HG03196 (cell line): ENCODE results near the gene STX17.
A peak's percentile ranks its signal among the peaks of the same experiment; 100 is the strongest.

Source experiments
- ATAC-seq: cut with Tn5 transposase; IDR thresholded peaks from one replicate; pipeline ENCODE4 v1.9.1; 2021; ENCODE audit not compliant: unreplicated experiment

STX17 gene

DNA sequence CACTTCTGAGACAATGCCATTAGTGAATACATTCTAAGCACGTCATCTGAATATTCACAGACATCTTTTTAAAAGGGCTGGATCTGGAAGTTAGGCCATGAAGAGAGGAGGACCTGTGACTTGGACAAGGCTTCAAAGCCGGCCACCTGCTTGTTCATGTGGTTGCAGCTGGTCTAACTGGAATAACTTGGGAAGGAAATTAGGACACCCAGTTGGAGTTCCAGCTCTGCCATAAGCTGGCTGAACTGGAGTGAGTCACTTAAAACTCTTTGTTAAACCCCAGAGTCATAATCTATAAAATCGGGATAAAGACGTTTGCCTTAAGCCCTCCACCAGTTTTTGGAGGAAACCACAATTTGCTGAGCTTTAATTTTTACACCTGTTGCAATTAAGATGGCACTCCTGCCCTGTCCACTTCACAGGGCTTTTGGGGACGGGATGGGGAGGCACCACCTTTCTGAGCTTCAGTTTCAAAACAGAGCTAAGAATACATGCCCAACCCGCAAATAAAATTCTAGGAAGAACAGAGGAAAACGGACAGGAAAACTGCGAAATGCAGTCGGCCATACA is 536 bp upstream of the STX17 start:
- peak; percentile 1 for ATAC-seq

DNA sequence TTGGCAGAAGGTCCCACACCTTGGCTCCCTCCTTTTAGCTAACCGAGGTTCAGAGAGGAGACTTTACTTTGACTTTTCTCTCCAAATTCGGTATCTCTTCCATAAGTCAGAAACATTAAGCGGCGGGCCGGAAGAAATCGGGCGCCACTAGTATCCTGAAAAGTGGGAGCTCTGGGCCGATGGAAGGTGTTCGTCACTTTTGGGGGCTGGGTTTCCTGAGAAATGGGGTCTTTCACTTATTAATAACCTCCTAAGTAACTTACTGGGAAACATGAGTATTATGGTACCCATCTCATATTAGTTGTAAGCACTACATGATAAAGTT is 716 bp downstream of the STX17 start:
- ATAC-seq = no peak

- no peak for ATAC-seq
Measured at GRCh38 chr9:99911600-99911999, 5.1 kb downstream of the STX17 start.

DNA sequence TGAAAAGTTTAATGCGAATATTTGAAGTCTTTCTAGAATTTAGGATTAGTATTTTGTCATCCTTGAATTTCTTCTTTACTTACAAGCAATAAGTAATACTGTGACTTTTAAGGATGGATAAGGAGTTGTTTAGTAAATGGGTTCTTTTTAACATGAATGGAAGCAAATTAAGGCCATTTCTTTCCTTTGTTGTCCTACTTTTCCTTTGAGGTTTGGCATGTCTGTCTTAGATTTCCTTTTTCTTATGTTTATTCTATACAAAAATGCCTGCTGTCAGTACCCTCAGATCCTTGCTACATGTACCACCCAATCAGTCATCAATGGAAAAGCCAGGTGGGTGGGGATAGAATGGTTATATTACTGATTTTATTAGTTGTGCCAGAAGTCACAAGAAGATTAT is 10.2 kb downstream of the STX17 start:
- ATAC-seq = no peak

GRCh38 chr9:99918134-99918533 is 11.7 kb downstream of the STX17 start:
- no peak for ATAC-seq

GRCh38 chr9:99919930-99920329 is 13.5 kb downstream of the STX17 start:
- no peak for ATAC-seq

DNA sequence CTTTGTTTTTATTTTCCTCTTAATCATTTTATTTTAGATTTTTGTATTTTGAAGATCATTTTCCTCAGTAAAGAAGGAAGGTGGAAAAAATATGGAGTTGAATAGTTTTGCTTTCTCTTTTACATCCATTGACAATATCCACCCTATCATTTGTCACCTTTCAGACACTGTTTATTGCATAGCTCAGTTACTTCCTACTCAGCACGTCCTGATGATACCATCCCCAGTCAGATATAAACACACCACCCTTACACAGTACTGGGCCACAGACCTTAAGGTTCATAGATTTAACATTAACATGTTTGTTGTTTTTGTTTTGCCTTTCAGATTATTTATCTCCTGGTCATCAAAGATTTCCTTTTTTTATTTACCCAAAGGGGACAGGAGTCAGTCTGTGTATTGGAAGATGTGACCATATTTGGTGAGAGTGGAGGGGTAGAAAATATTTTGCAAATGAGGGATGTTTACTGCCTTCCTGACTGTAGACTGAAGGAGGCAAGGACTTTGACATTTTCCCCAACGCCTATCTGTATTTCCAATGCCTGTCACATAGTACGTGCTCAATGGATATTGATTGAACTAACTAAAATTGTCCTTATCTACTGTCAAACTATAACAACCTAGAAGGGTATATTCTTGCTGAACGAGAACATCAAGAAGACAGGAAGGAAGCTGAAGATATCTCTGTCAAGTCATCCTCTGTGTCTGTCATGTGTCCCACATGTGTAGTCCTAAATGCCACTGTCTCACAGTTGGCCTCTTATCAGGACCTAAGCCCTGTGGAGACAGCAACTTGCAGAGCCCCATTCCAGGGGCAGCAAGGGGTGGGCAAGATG is 15.6 kb downstream of the STX17 start:
- ATAC-seq = no peak

DNA sequence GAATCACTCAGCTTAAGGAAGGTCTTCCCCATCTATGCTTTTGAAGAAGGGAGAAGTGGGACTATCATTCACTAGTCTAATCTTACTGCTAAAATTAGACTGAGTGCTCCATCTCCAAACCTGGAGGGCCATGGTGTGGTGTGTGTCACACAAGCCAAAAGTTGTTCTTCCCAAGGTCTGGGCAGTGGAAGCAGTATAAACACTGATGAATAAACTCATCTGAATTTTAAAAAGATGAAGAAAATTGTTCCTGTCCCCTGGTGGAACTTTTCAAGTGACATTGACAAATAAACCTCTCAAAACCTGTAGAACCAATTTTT is 16.2 kb downstream of the STX17 start:
- ATAC-seq = no peak

DNA sequence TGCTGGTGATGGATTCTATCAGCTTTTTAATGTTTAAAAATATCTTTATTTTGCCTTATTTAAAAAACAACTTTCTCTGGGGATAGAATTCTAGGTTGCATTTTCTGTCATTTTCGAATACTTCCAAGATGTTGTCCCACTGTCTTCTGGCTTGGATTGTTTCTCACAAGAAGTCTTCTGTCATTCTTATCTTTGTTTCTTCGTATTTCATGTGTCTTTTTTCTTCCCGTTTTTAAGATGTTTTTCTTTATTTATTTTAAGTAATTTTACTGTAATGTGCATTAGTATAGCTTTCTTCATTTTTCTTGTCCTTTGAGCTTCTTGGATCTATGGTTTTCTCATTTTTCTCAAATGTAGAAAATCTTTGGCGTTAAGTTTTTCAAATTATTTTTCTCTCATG is 19.1 kb downstream of the STX17 start:
- ATAC-seq = no peak

GRCh38 chr9:99929652-99930051 is 23.2 kb downstream of the STX17 start:
- ATAC-seq = no peak

DNA sequence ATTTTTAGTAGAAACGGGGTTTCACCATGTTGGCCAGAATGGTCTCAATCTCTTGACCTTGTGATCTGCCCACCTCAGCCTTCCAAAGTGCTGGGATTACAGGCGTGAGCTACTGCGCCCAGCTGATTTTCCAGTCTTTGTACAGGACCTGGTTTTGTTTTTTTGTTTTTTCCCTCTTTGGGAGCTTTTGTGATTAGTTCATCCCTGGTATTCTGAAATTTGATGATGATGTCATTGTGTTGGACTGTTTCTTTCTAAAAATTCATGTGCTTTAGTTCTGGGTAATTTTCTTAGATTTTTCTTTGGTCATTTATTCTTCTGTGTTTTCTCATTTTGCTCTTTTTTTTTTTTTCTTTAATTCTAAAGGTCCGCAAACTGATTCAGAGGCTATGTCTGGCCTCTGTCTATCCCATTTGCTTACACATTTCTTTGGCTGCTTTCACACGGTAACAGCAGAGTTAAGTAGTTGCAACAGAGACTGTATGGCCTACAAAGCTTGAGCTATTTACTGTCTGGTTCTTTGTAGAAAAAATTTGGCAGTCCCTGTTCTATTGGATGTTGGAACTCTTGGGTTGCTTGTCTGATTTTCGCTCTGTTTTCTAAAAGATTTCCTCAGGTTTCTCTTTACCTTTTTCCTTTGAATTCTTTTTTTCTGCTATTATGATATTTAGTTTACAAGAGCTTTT is 24.8 kb downstream of the STX17 start:
- no peak for ATAC-seq

DNA sequence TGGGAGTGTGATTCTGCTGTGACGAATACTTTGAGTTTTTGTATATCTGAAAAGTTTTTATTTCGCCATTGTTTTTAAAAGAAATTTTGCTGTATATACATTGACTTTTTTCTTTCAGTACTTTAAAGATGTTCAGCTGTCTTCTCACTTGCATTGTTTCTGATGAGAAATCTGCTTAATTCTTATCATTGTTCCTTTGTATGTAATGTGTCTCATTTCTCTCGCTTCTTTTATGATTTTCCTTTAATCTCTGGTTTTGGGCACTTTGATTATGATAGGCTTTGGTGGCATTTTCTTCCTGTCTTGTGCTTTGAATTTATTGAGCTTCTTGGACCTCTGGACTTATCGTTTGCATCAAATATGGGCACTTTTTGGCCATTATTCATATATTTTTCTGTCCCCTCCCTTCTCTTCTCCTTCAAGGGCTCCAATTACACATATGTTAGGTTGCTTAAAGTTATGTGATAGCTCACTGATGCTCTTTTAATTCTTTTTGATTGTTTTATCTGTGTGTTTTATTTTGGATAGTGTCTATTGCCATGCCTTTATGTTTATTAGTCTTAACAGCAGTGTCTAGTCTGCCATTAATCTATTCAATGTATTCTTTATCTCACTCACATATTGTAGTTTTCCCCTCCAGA is 30.6 kb downstream of the STX17 start:
- no peak for ATAC-seq

GRCh38 chr9:99947395-99947794 is 40.9 kb downstream of the STX17 start:
- no peak for ATAC-seq

- no peak for ATAC-seq
Measured at GRCh38 chr9:99948482-99948881, 42.0 kb downstream of the STX17 start.

DNA sequence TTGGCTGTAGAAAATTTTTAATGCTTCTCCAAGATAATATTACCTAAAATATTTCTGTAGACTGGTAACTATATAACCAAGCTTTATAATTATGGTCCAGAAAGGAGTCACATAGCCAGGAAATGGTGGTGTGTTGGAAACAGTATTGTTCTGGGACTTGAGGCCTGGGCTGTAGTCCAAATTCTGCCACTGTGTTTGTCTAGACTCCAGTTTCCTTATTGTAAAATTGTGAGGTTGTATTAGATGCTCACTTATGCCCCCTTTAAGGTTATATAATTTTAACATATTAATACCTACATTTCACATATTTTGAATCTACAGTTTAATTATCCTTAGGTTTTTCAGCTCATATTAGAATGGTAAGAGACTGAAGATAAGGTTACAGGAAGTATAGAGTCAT is 42.4 kb downstream of the STX17 start:
- no peak for ATAC-seq

DNA sequence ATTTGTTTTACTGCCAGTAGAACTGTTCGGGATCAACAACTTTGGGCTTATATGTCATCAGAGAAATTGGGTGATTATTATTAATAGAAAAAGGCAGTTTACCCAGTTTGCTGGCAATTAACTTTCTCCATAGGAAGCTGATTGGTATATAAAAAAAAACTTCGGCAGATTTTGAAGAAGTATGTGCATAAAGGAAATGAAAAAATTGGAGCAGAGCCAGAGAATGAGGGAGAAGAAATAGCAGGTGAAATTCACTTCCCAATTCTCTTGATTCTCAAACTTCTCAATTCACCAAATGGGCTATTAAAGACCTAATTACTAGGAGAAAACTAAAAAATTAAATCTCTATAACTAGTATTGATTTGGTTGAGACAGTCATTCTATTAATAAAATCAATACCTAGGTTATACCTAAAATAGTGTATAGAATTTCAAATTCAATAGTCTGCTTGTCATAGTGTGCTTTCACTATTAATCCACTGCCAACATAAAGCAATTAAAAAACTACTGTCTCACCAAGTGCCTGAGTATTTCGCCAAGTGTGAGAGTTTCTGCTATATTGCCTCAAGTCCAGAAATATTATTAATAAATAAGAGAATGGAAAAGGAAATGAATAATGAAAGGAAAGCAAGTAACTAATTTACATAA is 47.5 kb downstream of the STX17 start:
- no peak for ATAC-seq

GRCh38 chr9:99954819-99955218 is 48.4 kb downstream of the STX17 start:
- ATAC-seq = no peak

DNA sequence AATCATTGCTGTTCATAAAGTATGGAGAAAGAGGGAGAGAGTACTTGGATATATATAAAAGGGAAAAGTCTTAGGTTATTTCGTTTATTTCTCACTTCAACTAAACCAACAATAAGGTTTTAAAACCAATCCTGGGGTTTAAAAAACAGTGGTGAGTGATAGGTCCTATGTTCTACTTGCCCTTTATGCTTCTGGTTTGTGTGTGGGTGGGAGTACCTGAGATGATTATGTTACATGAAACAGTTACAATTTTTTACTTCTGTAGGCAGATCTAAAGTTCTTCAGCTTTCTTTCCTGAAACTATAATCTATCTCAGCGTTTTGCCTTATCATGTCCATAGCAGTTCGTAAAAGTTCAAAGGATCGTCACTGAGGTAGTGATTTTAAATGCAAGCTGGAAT is 49.2 kb downstream of the STX17 start:
- no peak for ATAC-seq

DNA sequence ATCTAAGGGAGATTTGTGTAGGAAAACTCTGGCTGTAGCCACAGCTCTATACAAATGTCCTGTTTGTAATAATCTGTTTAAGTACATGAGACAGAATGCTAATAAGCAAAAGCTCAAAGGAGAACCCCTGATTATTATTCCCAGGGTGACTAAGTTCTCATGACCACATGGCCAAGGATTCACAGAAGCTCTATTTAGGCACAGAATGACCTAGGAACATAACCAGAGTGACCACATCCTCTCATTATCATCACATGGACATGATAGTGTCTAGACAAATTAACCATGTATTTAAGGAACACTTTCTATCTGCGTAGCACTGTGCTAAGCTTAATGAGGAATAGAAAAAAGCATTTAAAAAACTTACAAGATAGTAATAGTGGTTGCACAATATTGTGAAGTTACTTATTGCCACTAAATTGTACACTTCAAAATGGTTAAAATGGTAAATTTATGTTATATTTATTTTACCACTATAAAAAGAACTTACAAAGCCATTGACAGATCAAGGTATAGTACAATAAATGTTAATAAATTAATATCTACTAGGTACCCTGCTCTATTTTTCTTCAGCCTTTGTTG is 56.3 kb downstream of the STX17 start:
- ATAC-seq = no peak

DNA sequence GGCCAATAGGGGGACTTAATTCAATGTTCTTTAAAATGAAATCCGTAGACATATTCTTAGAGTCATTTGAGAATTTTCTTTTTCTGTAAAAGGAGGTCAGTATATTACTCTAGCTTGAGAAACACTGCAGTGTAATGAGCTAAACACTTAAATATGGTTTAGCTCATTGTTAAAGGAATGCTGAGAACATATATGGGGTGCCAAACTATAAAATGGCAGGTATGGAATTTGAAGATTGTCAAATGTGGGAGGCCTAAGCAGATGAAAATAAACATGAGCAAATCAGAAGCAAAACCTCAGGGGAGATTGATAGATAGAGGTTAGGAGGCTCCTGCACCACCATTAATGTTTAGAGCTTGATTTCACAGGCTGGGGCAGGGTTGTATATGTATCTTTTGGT is 57.9 kb downstream of the STX17 start:
- no peak for ATAC-seq

GRCh38 chr9:99966001-99966400 is 59.5 kb downstream of the STX17 start:
- no peak for ATAC-seq
